Effector memory CD4-positive, alpha-beta T cell (primary cell): ENCODE measurements around the gene ARHGAP24.
"Not testable (repeated sequence)": the region's sequence is repeated elsewhere in the genome, so short reads cannot be mapped to it uniquely, and the experiment has no call there.

Experiments used
- DNase-seq, 3 donors: peaks; one replicate each; pipeline ENCODE4 v3.0.0-alpha.2; 2020
- H3K27ac ChIP-seq: 2 replicates; pipeline ENCODE4 v1.7.0; 2013; ENCODE audit warnings: mild to moderate bottlenecking, low read length, moderate library complexity; ENCODE audit not compliant: insufficient read depth, poor library complexity, severe bottlenecking
- H3K27me3 ChIP-seq: replicated peaks from 2 replicates; pipeline ENCODE4 v1.7.0; 2013; ENCODE audit warnings: mild to moderate bottlenecking, low read length; ENCODE audit not compliant: insufficient read depth, control insufficient read depth, poor library complexity, severe bottlenecking
- H3K36me3 ChIP-seq: 2 replicates; pipeline ENCODE4 v1.7.0; 2013; ENCODE audit warnings: mild to moderate bottlenecking, low read length, moderate library complexity; ENCODE audit not compliant: control insufficient read depth, insufficient read depth
- H3K4me1 ChIP-seq: 2 replicates; pipeline ENCODE4 v1.7.0; 2013; ENCODE audit warnings: low read length, mild to moderate bottlenecking; ENCODE audit not compliant: control insufficient read depth, insufficient read depth, poor library complexity, severe bottlenecking
- H3K4me3 ChIP-seq: 2 replicates; pipeline ENCODE4 v1.7.0; 2013; ENCODE audit warnings: low read length, low read depth, mild to moderate bottlenecking; ENCODE audit not compliant: insufficient read depth, poor library complexity, severe bottlenecking
- H3K9me3 ChIP-seq: 2 replicates; pipeline ENCODE4 v1.7.0; 2013; ENCODE audit warnings: mild to moderate bottlenecking, low read length, moderate library complexity; ENCODE audit not compliant: control insufficient read depth

Gene ARHGAP24

GRCh38 chr4:85514117-85514516, 39.2 kb downstream of the ARHGAP24 start:
- no peak overlapping the region for H3K4me3 ChIP-seq
- H3K27ac ChIP-seq = no peak overlapping the region
- H3K9me3 ChIP-seq = no peaks in the 10 kb centered on the region
- no peaks in the 10 kb centered on the region for H3K27me3 ChIP-seq
- DNase-seq = no peak
- no peaks in the 10 kb centered on the region for H3K4me1 ChIP-seq
- no peaks in the 10 kb centered on the region for H3K36me3 ChIP-seq

GRCh38 chr4:85514783-85515182, 39.8 kb downstream of the ARHGAP24 start:
- H3K27me3 ChIP-seq = no peaks in the 10 kb centered on the region
- no peak overlapping the region for H3K4me3 ChIP-seq
- H3K36me3 ChIP-seq = no peaks in the 10 kb centered on the region
- no peak overlapping the region for H3K27ac ChIP-seq
- H3K4me1 ChIP-seq = no peaks in the 10 kb centered on the region
- DNase-seq = no peak
- no peaks in the 10 kb centered on the region for H3K9me3 ChIP-seq

- Histone ChIP-seq H3K4me1 (no peaks in the 10 kb centered on the region), H3K9me3 (no peaks in the 10 kb centered on the region), H3K27ac (no peak overlapping the region), H3K36me3 (no peaks in the 10 kb centered on the region), H3K4me3 (no peak overlapping the region), H3K27me3 (no peaks in the 10 kb centered on the region)
- DNase-seq = no peak
Measured at GRCh38 chr4:85515701-85516100, 40.8 kb downstream of the ARHGAP24 start.

GRCh38 chr4:85518526-85518925, 43.6 kb downstream of the ARHGAP24 start:
- not testable (repeated sequence) for H3K36me3 ChIP-seq, H3K4me1 ChIP-seq, H3K9me3 ChIP-seq, H3K27me3 ChIP-seq, DNase-seq, H3K4me3 ChIP-seq, H3K27ac ChIP-seq

- no peak for DNase-seq
- no peak overlapping the region for H3K27ac ChIP-seq
- H3K27me3 ChIP-seq = no peaks in the 10 kb centered on the region
- no peaks in the 10 kb centered on the region for H3K9me3 ChIP-seq
- H3K4me3 ChIP-seq = no peak overlapping the region
- no peaks in the 10 kb centered on the region for H3K4me1 ChIP-seq
- no peaks in the 10 kb centered on the region for H3K36me3 ChIP-seq
Measured at GRCh38 chr4:85520765-85521749, 46.1 kb downstream of the ARHGAP24 start.

GRCh38 chr4:85522277-85522676, 47.3 kb downstream of the ARHGAP24 start:
- no peak overlapping the region for H3K27ac ChIP-seq
- no peak overlapping the region for H3K4me3 ChIP-seq
- no peaks in the 10 kb centered on the region for H3K4me1 ChIP-seq
- H3K9me3 ChIP-seq = no peaks in the 10 kb centered on the region
- no peaks in the 10 kb centered on the region for H3K27me3 ChIP-seq
- no peak for DNase-seq
- no peaks in the 10 kb centered on the region for H3K36me3 ChIP-seq

- H3K9me3 ChIP-seq = no peaks in the 10 kb centered on the region
- H3K27me3 ChIP-seq = no peaks in the 10 kb centered on the region
- H3K27ac ChIP-seq = no peak overlapping the region
- H3K36me3 ChIP-seq = no peaks in the 10 kb centered on the region
- no peaks in the 10 kb centered on the region for H3K4me1 ChIP-seq
- DNase-seq = no peak
- H3K4me3 ChIP-seq = no peak overlapping the region
Measured at GRCh38 chr4:85522836-85523235, 47.9 kb downstream of the ARHGAP24 start.

- H3K27me3 ChIP-seq = no peaks in the 10 kb centered on the region
- no peak for DNase-seq
- no peaks in the 10 kb centered on the region for H3K4me1 ChIP-seq
- no peak overlapping the region for H3K27ac ChIP-seq
- no peak overlapping the region for H3K4me3 ChIP-seq
- no peaks in the 10 kb centered on the region for H3K9me3 ChIP-seq
- no peaks in the 10 kb centered on the region for H3K36me3 ChIP-seq
Measured at GRCh38 chr4:85527815-85528214, 52.9 kb downstream of the ARHGAP24 start.

- Histone ChIP-seq H3K27me3 (no peaks in the 10 kb centered on the region), H3K4me1 (no peaks in the 10 kb centered on the region), H3K27ac (no peak overlapping the region), H3K36me3 (no peaks in the 10 kb centered on the region), H3K4me3 (no peak overlapping the region), H3K9me3 (no peaks in the 10 kb centered on the region)
- DNase-seq = no peak
Measured at GRCh38 chr4:85531560-85532341, 56.8 kb downstream of the ARHGAP24 start.

GRCh38 chr4:85534120-85534519, 59.2 kb downstream of the ARHGAP24 start:
- H3K9me3 ChIP-seq = no peaks in the 10 kb centered on the region
- no peaks in the 10 kb centered on the region for H3K4me1 ChIP-seq
- no peak overlapping the region for H3K4me3 ChIP-seq
- no peaks in the 10 kb centered on the region for H3K27me3 ChIP-seq
- H3K27ac ChIP-seq = no peak overlapping the region
- no peak for DNase-seq
- H3K36me3 ChIP-seq = no peaks in the 10 kb centered on the region
